ENCODE measurements around the gene ABTB2. TPM values are rescaled to one million over a fixed set of nuclear protein-coding genes. Genes with fewer than 3 reads are reported as not detected.

The ABTB2 gene
- polyA plus RNA-seq, 12 donors = 2.8 to 9.7 (median 5.8) TPM; not detected in 1

- no peak for DNase-seq
Measured at GRCh38 chr11:34363363-34364084, 5.7 kb upstream of the ABTB2 start.

GRCh38 chr11:34360046-34360445 is 2.2 kb upstream of the ABTB2 start:
- no peak for DNase-seq

GRCh38 chr11:34359548-34359891 is 1.7 kb upstream of the ABTB2 start:
- no peak for DNase-seq

GRCh38 chr11:34358728-34359547 is 1.1 kb upstream of the ABTB2 start:
- peak; percentile 87 for DNase-seq

- peak; percentile 55 for DNase-seq
Measured at GRCh38 chr11:34358258-34358727, 483 bp upstream of the ABTB2 start.

GRCh38 chr11:34356913-34357700 is 703 bp downstream of the ABTB2 start:
- peak; percentile 45 for DNase-seq

GRCh38 chr11:34356576-34356912 is 1.3 kb downstream of the ABTB2 start:
- DNase-seq = no peak

- no peak for DNase-seq
Measured at GRCh38 chr11:34356130-34356529, 1.7 kb downstream of the ABTB2 start.

GRCh38 chr11:34355726-34356125 is 2.1 kb downstream of the ABTB2 start:
- no peak for DNase-seq

GRCh38 chr11:34354782-34355181 is 3.0 kb downstream of the ABTB2 start:
- DNase-seq = no peak

GRCh38 chr11:34353881-34354280 is 3.9 kb downstream of the ABTB2 start:
- DNase-seq = no peak

- DNase-seq = no peak
Measured at GRCh38 chr11:34351687-34352469, 5.9 kb downstream of the ABTB2 start.

GRCh38 chr11:34351051-34351450 is 6.8 kb downstream of the ABTB2 start:
- no peak for DNase-seq

GRCh38 chr11:34349882-34350281 is 7.9 kb downstream of the ABTB2 start:
- DNase-seq = no peak

GRCh38 chr11:34348919-34349318 is 8.9 kb downstream of the ABTB2 start:
- no peak for DNase-seq

GRCh38 chr11:34348096-34348495 is 9.7 kb downstream of the ABTB2 start:
- DNase-seq = peak; percentile 38

GRCh38 chr11:34346551-34346950 is 11.3 kb downstream of the ABTB2 start:
- peak; percentile 36 for DNase-seq

- DNase-seq = peak; percentile 69
Measured at GRCh38 chr11:34345991-34346480, 11.8 kb downstream of the ABTB2 start.

GRCh38 chr11:34345540-34345876 is 12.3 kb downstream of the ABTB2 start:
- peak; percentile 33 for DNase-seq

- DNase-seq = no peak
Measured at GRCh38 chr11:34344768-34345539, 12.9 kb downstream of the ABTB2 start.

GRCh38 chr11:34344410-34344767 is 13.4 kb downstream of the ABTB2 start:
- DNase-seq = no peak
